ENCODE measurements around the gene SLC12A4. TPM values are rescaled to one million over a fixed set of nuclear protein-coding genes. Genes with fewer than 3 reads are reported as not detected.

SLC12A4 gene
- total RNA-seq, 1 experiment from 2014 or later, result 41.9 TPM

- DNase-seq (ENCODE audit: low spot score), result no peak
- H3K27me3 ChIP-seq (replicated peaks; ENCODE audit: insufficient read depth, low read depth, low read length, poor library complexity), result no peaks in the 10 kb centered on the region
- intact Hi-C loops (cut with micrococcal nuclease; ENCODE audit: unreplicated experiment), result no loop called here
- BruUV-seq (replicated peaks), result no TSS peak
- no peak for TF ChIP-seq EZH2 (IDR thresholded peaks at IDR 0.05; ENCODE audit: borderline replicate concordance, low read depth, low read length, poor library complexity, severe bottlenecking)
- no peak for TF ChIP-seq CTCF (conservative IDR thresholded peaks at IDR 0.05; ENCODE audit: low read depth, low read length)
- CTCF ChIA-PET, result no interaction called here
- no peaks in the 10 kb centered on the region for H3K9me3 ChIP-seq (ENCODE audit: low read depth, low read length, poor library complexity, severe bottlenecking)
- peaks cover 19% of the 10 kb centered on the region for H3K4me1 ChIP-seq (ENCODE audit: insufficient read depth, low read length, poor library complexity, severe bottlenecking)
- no peak overlapping the region for H3K4me3 ChIP-seq (ENCODE audit: low read depth, low read length, poor library complexity, severe bottlenecking)
- POLR2A ChIA-PET (ENCODE audit: low non-redundant PET), result no interaction called here
- peaks cover 19% of the 10 kb centered on the region for H3K36me3 ChIP-seq (ENCODE audit: insufficient read depth, low read length, poor library complexity, severe bottlenecking)
- H3K27ac ChIP-seq (ENCODE audit: low read depth, low read length, poor library complexity, severe bottlenecking), result no peak overlapping the region
Measured at GRCh38 chr16:67964477-67965131, 3.8 kb downstream of the SLC12A4 start.

- CTCF ChIA-PET, result no interaction called here
- BruUV-seq (replicated peaks), result no TSS peak
Measured at GRCh38 chr16:67963662-67964321, 4.6 kb downstream of the SLC12A4 start.

GRCh38 chr16:67963292-67963661, 5.2 kb downstream of the SLC12A4 start:
- no TSS peak for BruUV-seq (replicated peaks)
- TF ChIP-seq CTCF (conservative IDR thresholded peaks at IDR 0.05; ENCODE audit: low read depth, low read length), result no peak
- no peak for TF ChIP-seq EZH2 (IDR thresholded peaks at IDR 0.05; ENCODE audit: borderline replicate concordance, low read depth, low read length, poor library complexity, severe bottlenecking)
- POLR2A ChIA-PET (ENCODE audit: low non-redundant PET), result no interaction called here

More at GRCh38 chr16:67963662-67964321, 4.6 kb downstream of the SLC12A4 start:
- peaks cover 24% of the 10 kb centered on the region for H3K36me3 ChIP-seq (ENCODE audit: insufficient read depth, low read length, poor library complexity, severe bottlenecking)
- peak overlapping the region; percentile 7 for H3K27ac ChIP-seq (ENCODE audit: low read depth, low read length, poor library complexity, severe bottlenecking)
- H3K4me3 ChIP-seq (ENCODE audit: low read depth, low read length, poor library complexity, severe bottlenecking), result no peak overlapping the region
- POLR2A ChIA-PET (ENCODE audit: low non-redundant PET), result no interaction called here
- H3K9me3 ChIP-seq (ENCODE audit: low read depth, low read length, poor library complexity, severe bottlenecking), result no peaks in the 10 kb centered on the region
- intact Hi-C loops (cut with micrococcal nuclease; ENCODE audit: unreplicated experiment), result no loop called here
- no peak for DNase-seq (ENCODE audit: low spot score)
- no peaks in the 10 kb centered on the region for H3K27me3 ChIP-seq (replicated peaks; ENCODE audit: insufficient read depth, low read depth, low read length, poor library complexity)
- H3K4me1 ChIP-seq (ENCODE audit: insufficient read depth, low read length, poor library complexity, severe bottlenecking), result peaks cover 17% of the 10 kb centered on the region
- no peak for TF ChIP-seq EZH2 (IDR thresholded peaks at IDR 0.05; ENCODE audit: borderline replicate concordance, low read depth, low read length, poor library complexity, severe bottlenecking)
- no peak for TF ChIP-seq CTCF (conservative IDR thresholded peaks at IDR 0.05; ENCODE audit: low read depth, low read length)

More at GRCh38 chr16:67963292-67963661, 5.2 kb downstream of the SLC12A4 start:
- DNase-seq (ENCODE audit: low spot score), result no peak
- Histone ChIP-seq H3K27me3 (replicated peaks; ENCODE audit: insufficient read depth, low read depth, low read length, poor library complexity) (no peaks in the 10 kb centered on the region), H3K4me3 (ENCODE audit: low read depth, low read length, poor library complexity, severe bottlenecking) (no peak overlapping the region), H3K9me3 (ENCODE audit: low read depth, low read length, poor library complexity, severe bottlenecking) (no peaks in the 10 kb centered on the region), H3K36me3 (ENCODE audit: insufficient read depth, low read length, poor library complexity, severe bottlenecking) (peaks cover 28% of the 10 kb centered on the region), H3K4me1 (ENCODE audit: insufficient read depth, low read length, poor library complexity, severe bottlenecking) (peaks cover 14% of the 10 kb centered on the region), H3K27ac (ENCODE audit: low read depth, low read length, poor library complexity, severe bottlenecking) (peak overlapping the region; percentile 7)
- CTCF ChIA-PET, result no interaction called here
- intact Hi-C loops (cut with micrococcal nuclease; ENCODE audit: unreplicated experiment), result no loop called here
